SK-N-SH treated with all-trans-retinoic acid at 6 μM for 48 hours (cell line): ENCODE data around the gene HAPSTR1.

ENCODE experiments used
- ARNTL ChIP-seq: fragments of 450-650 bp; formaldehyde crosslinking; IDR thresholded peaks from 2 replicates; pipeline ENCODE4 v1.5.0; 2020; ENCODE audit warnings: low read depth, mild to moderate bottlenecking, moderate library complexity, borderline replicate concordance
- BACH2 ChIP-seq: fragments of 250-450 bp; sonication (Bioruptor Pico); IDR thresholded peaks from 2 replicates; pipeline ENCODE4 v1.9.0; 2021; ENCODE audit warnings: mild to moderate bottlenecking, borderline replicate concordance
- CSDC2 ChIP-seq: fragments of 250-450 bp; sonication (Bioruptor Pico); IDR thresholded peaks from 2 replicates; pipeline ENCODE4 v1.5.0; 2020; ENCODE audit warnings: mild to moderate bottlenecking, moderate library complexity
- OSR1 ChIP-seq: fragments of 250-450 bp; sonication (Bioruptor Pico); IDR thresholded peaks from 2 replicates; pipeline ENCODE4 v1.8.0; 2022; ENCODE audit warnings: moderate library complexity, mild to moderate bottlenecking, inconsistent platforms
- TCF4 ChIP-seq: fragments of 250-450 bp; sonication (Bioruptor Pico); IDR thresholded peaks from 2 replicates; pipeline ENCODE4 v1.8.0; 2021; ENCODE audit warnings: mild to moderate bottlenecking, moderate library complexity, borderline replicate concordance
- TOX ChIP-seq: fragments of 250-450 bp; sonication (Bioruptor Pico); IDR thresholded peaks from 2 replicates; pipeline ENCODE4 v1.8.0; 2021; ENCODE audit warnings: mild to moderate bottlenecking, moderate library complexity, borderline replicate concordance
- ZC3H10 ChIP-seq: fragments of 250-450 bp; sonication (Bioruptor Pico); IDR thresholded peaks from 2 replicates; pipeline ENCODE4 v1.5.1; 2021; ENCODE audit warnings: mild to moderate bottlenecking, moderate library complexity
- ZFP30 ChIP-seq: fragments of 450-650 bp; formaldehyde crosslinking; IDR thresholded peaks from 2 replicates; pipeline ENCODE4 v1.5.0; 2022; ENCODE audit warnings: mild to moderate bottlenecking, moderate library complexity
- ZNF70 ChIP-seq: fragments of 450-650 bp; formaldehyde crosslinking; IDR thresholded peaks from 2 replicates; pipeline ENCODE4 v1.5.0; 2020; ENCODE audit warnings: mild to moderate bottlenecking, moderate library complexity
- ZNF8 ChIP-seq: fragments of 450-650 bp; formaldehyde crosslinking; IDR thresholded peaks from 2 replicates; pipeline ENCODE4 v1.5.0; 2020; ENCODE audit warnings: mild to moderate bottlenecking, moderate library complexity
- TF ChIP-seq, protein P1 (sequence below): fragments of 250-450 bp; sonication (Bioruptor Pico); IDR thresholded peaks from 2 replicates; pipeline ENCODE4 v1.8.0; 2020; ENCODE audit warnings: mild to moderate bottlenecking, moderate library complexity, borderline replicate concordance
- TF ChIP-seq, protein P2 (sequence below): fragments of 250-450 bp; sonication (Bioruptor Pico); IDR thresholded peaks from 2 replicates; pipeline ENCODE4 v1.5.1; 2020; ENCODE audit warnings: low read depth, mild to moderate bottlenecking, moderate library complexity
- TF ChIP-seq, protein P3 (sequence below): fragments of 250-450 bp; sonication (Bioruptor Pico); IDR thresholded peaks from 2 replicates; pipeline ENCODE4 v1.8.0; 2021; ENCODE audit warnings: low read depth, mild to moderate bottlenecking, moderate library complexity, borderline replicate concordance

DNA sequence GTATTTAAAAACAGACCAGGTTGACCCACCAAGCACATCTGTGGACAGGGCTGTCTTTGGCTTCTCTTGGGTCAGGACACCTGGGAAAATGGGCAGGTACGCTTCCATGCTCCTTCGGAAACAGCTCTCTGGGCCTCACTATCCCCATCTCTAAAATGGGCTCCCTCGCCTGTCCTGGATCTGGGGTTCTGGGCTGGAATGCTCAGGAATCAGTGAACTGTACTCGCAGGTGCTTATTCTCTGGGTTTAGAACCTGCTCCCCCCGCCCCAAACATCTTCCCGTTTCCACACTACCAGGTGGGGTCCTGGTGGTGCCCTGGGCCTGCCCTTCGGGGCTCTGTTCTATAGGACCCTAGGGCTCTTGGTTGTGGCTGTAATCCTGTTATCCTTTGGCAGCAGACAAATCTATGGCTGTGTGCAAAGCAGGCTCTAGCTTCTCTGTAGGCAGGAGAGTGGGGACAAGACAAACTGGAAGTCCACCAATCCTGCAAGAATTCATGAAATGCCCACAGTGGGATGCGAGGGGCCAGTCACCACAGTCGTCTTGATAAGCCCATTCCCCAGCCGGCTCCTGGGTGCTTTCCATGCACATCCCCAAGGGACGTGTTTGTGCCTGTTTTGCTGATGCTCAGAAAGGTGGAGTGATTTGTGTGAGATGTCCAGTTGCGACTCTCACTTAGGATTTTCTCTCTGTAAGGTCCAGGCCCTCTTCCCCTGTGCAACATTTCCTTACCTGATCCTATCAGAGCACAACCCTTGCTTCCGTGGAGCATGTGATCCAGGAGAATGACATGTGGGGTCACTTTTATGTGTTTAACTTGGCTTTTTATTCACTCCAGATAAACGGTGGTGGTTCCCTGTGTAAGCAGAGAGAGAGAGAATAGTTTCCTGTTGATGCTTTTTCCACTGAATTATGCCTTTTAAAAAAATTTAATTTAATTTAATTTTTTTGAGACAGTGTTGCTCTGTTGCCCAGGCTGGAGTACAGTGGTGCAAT is 37.2 kb downstream of the HAPSTR1 start:
- TF ChIP-seq ZNF70 (CRISPR knock-in tag) (no peak), ZFP30 (CRISPR knock-in tag) (no peak), ZC3H10 (CRISPR knock-in tag) (no peak), TOX (CRISPR knock-in tag) (no peak), ARNTL (no peak), ZNF8 (CRISPR knock-in tag) (no peak), OSR1 (CRISPR knock-in tag) (no peak), BACH2 (CRISPR knock-in tag) (no peak), CSDC2 (no peak), TCF4 (CRISPR knock-in tag) (no peak)
- TF ChIP-seq, protein P1, sequence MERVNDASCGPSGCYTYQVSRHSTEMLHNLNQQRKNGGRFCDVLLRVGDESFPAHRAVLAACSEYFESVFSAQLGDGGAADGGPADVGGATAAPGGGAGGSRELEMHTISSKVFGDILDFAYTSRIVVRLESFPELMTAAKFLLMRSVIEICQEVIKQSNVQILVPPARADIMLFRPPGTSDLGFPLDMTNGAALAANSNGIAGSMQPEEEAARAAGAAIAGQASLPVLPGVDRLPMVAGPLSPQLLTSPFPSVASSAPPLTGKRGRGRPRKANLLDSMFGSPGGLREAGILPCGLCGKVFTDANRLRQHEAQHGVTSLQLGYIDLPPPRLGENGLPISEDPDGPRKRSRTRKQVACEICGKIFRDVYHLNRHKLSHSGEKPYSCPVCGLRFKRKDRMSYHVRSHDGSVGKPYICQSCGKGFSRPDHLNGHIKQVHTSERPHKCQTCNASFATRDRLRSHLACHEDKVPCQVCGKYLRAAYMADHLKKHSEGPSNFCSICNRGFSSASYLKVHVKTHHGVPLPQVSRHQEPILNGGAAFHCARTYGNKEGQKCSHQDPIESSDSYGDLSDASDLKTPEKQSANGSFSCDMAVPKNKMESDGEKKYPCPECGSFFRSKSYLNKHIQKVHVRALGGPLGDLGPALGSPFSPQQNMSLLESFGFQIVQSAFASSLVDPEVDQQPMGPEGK: no peak
- TF ChIP-seq, protein P2, sequence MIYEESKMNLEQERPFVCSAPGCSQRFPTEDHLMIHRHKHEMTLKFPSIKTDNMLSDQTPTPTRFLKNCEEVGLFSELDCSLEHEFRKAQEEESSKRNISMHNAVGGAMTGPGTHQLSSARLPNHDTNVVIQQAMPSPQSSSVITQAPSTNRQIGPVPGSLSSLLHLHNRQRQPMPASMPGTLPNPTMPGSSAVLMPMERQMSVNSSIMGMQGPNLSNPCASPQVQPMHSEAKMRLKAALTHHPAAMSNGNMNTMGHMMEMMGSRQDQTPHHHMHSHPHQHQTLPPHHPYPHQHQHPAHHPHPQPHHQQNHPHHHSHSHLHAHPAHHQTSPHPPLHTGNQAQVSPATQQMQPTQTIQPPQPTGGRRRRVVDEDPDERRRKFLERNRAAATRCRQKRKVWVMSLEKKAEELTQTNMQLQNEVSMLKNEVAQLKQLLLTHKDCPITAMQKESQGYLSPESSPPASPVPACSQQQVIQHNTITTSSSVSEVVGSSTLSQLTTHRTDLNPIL (CRISPR knock-in tag): no peak
- TF ChIP-seq, protein P3, sequence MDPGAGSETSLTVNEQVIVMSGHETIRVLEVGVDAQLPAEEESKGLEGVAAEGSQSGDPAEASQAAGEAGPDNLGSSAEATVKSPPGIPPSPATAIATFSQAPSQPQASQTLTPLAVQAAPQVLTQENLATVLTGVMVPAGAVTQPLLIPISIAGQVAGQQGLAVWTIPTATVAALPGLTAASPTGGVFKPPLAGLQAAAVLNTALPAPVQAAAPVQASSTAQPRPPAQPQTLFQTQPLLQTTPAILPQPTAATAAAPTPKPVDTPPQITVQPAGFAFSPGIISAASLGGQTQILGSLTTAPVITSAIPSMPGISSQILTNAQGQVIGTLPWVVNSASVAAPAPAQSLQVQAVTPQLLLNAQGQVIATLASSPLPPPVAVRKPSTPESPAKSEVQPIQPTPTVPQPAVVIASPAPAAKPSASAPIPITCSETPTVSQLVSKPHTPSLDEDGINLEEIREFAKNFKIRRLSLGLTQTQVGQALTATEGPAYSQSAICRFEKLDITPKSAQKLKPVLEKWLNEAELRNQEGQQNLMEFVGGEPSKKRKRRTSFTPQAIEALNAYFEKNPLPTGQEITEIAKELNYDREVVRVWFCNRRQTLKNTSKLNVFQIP (CRISPR knock-in tag): no peak
